Breast epithelium (tissue), 3 donors: ENCODE data around the gene RHOG.

Experiments
- POLR2A ChIP-seq: fragments of 450-650 bp; IDR thresholded peaks from one replicate; pipeline ENCODE4 v1.6.1; 2016; ENCODE audit warnings: antibody characterized with exemption, mild to moderate bottlenecking, moderate library complexity
- POLR2AphosphoS5 ChIP-seq, 3 donors: sonication (generic); formaldehyde crosslinking; IDR thresholded peaks; one replicate each; pipeline ENCODE4 v1.6.1; 2017; ENCODE audit warnings: antibody characterized with exemption in 3 of 3

GRCh38 chr11:3853545-3853842 lies 12.7 kb upstream of the RHOG start:
- no peak for TF ChIP-seq POLR2A
- no peak for TF ChIP-seq POLR2AphosphoS5 (IDR thresholded peaks at IDR 0.05)
